HEK293T (cell line): Measurements from ENCODE around the gene SNN.

Source experiments
- CTCF ChIA-PET: fragments of 350-600 bp; formaldehyde crosslinking; extraction: SDS; loops from one replicate; lab custom pipeline; 2021; ENCODE audit warnings: antibody characterized with exemption, inconsistent platforms; lab: Yijun Ruan, JAX
- POLR2A ChIA-PET: fragments of 350-600 bp; formaldehyde crosslinking; extraction: SDS; loops from one replicate; lab custom pipeline; 2020; ENCODE audit warnings: antibody characterized with exemption, inconsistent platforms; lab: Yijun Ruan, JAX
- DNase-seq: peaks from one replicate; pipeline ENCODE4 v3.0.0; 2012; ENCODE audit warnings: mixed read lengths; ENCODE audit errors: extremely low spot score
- ARNT ChIP-seq: fragments of 450-650 bp; IDR thresholded peaks from 2 replicates; pipeline ENCODE4 v1.6.1; 2017; ENCODE audit warnings: mild to moderate bottlenecking
- BHLHE40 ChIP-seq: fragments of 450-650 bp; IDR thresholded peaks from 2 replicates; pipeline ENCODE4 v1.6.1; 2016; ENCODE audit warnings: mild to moderate bottlenecking, moderate library complexity, borderline replicate concordance
- CTBP1 ChIP-seq: fragments of 450-650 bp; IDR thresholded peaks from 2 replicates; pipeline ENCODE4 v1.6.1; 2016; ENCODE audit warnings: borderline replicate concordance
- ELF4 ChIP-seq: fragments of 450-650 bp; IDR thresholded peaks from 2 replicates; pipeline ENCODE4 v1.6.1; 2017; ENCODE audit warnings: antibody characterized with exemption
- FOXA1 ChIP-seq: fragments of 450-650 bp; IDR thresholded peaks from 2 replicates; pipeline ENCODE4 v1.6.1; 2016; ENCODE audit warnings: mild to moderate bottlenecking
- FOXK2 ChIP-seq: fragments of 450-650 bp; IDR thresholded peaks from 2 replicates; pipeline ENCODE4 v1.6.1; 2016; ENCODE audit warnings: mild to moderate bottlenecking
- FOXM1 ChIP-seq: fragments of 450-650 bp; IDR thresholded peaks from 2 replicates; pipeline ENCODE4 v1.6.1; 2017; ENCODE audit warnings: mild to moderate bottlenecking, borderline replicate concordance
- HDGF ChIP-seq: fragments of 450-650 bp; IDR thresholded peaks from 2 replicates; pipeline ENCODE4 v1.6.1; 2017; ENCODE audit warnings: antibody characterized with exemption, borderline replicate concordance
- L3MBTL2 ChIP-seq: fragments of 450-650 bp; conservative IDR thresholded peaks from 2 replicates; pipeline ENCODE4 v1.6.1; 2016; ENCODE audit warnings: mild to moderate bottlenecking
- LEF1 ChIP-seq: fragments of 450-650 bp; IDR thresholded peaks from 2 replicates; pipeline ENCODE4 v1.6.1; 2017; ENCODE audit warnings: mild to moderate bottlenecking, borderline replicate concordance
- NFRKB ChIP-seq: fragments of 450-650 bp; IDR thresholded peaks from 2 replicates; pipeline ENCODE4 v1.6.1; 2016; ENCODE audit warnings: mild to moderate bottlenecking, moderate library complexity
- PKNOX1 ChIP-seq: fragments of 450-650 bp; IDR thresholded peaks from 2 replicates; pipeline ENCODE4 v1.6.1; 2016
- SP1 ChIP-seq: fragments of 450-650 bp; IDR thresholded peaks from 2 replicates; pipeline ENCODE4 v1.6.1; 2017
- SUZ12 ChIP-seq: fragments of 450-650 bp; IDR thresholded peaks from 2 replicates; pipeline ENCODE4 v1.6.1; 2016; ENCODE audit warnings: mild to moderate bottlenecking
- TARDBP ChIP-seq: fragments of 450-650 bp; IDR thresholded peaks from 2 replicates; pipeline ENCODE4 v1.6.1; 2016
- ZNF384 ChIP-seq: fragments of 450-650 bp; IDR thresholded peaks from 2 replicates; pipeline ENCODE4 v1.6.1; 2016

SNN gene

GRCh38 chr16:11699234-11699894 is 31.1 kb downstream of the SNN start:
- ChIA-PET CTCF (no interaction called here), POLR2A (no interaction called here)
- no peak for TF ChIP-seq FOXK2
- TF ChIP-seq HDGF: no peak
- no peak for TF ChIP-seq ARNT
- TF ChIP-seq LEF1: no peak
- TF ChIP-seq SP1: no peak
- no peak for TF ChIP-seq ELF4
- no peak for TF ChIP-seq ZNF384
- TF ChIP-seq FOXA1: no peak
- TF ChIP-seq BHLHE40: no peak
- TF ChIP-seq SUZ12: no peak
- TF ChIP-seq FOXM1: no peak
- no peak for TF ChIP-seq CTBP1
- no peak for TF ChIP-seq TARDBP
- TF ChIP-seq NFRKB: no peak
- no peak for TF ChIP-seq L3MBTL2
- no peak for DNase-seq

- ChIA-PET CTCF (no interaction called here), POLR2A (no interaction called here)
- TF ChIP-seq CTBP1 (no peak), BHLHE40 (no peak), LEF1 (no peak), TARDBP (no peak), ELF4 (no peak), NFRKB (no peak), ZNF384 (no peak)
- no peak for DNase-seq
Measured at GRCh38 chr16:11700264-11701029, 32.2 kb downstream of the SNN start.

GRCh38 chr16:11705311-11706025 is 37.2 kb downstream of the SNN start:
- DNase-seq: no peak
- ChIA-PET POLR2A (no interaction called here), CTCF (no interaction called here)
- TF ChIP-seq TARDBP (no peak), FOXA1 (no peak), NFRKB (no peak), CTBP1 (no peak), ZNF384 (no peak), L3MBTL2 (no peak), HDGF (no peak), BHLHE40 (no peak), ELF4 (no peak), PKNOX1 (no peak), SUZ12 (no peak), LEF1 (no peak), FOXK2 (no peak), FOXM1 (no peak), ARNT (no peak), SP1 (no peak)

- CTCF ChIA-PET: no interaction called here
- TF ChIP-seq SUZ12: no peak
- no peak for TF ChIP-seq NFRKB
- TF ChIP-seq SP1: no peak
- TF ChIP-seq FOXM1: no peak
- TF ChIP-seq FOXK2: no peak
- TF ChIP-seq TARDBP: no peak
- TF ChIP-seq LEF1: no peak
- no peak for TF ChIP-seq ARNT
- no peak for TF ChIP-seq FOXA1
- no peak for TF ChIP-seq ELF4
- no peak for TF ChIP-seq HDGF
- TF ChIP-seq CTBP1: no peak
- TF ChIP-seq ZNF384: no peak
- no peak for TF ChIP-seq BHLHE40
Measured at GRCh38 chr16:11706180-11706742, 38.0 kb downstream of the SNN start.

GRCh38 chr16:11707679-11708197 is 39.5 kb downstream of the SNN start:
- TF ChIP-seq CTBP1 (no peak), SP1 (no peak), ZNF384 (no peak), NFRKB (no peak), HDGF (no peak), BHLHE40 (no peak), LEF1 (no peak), FOXK2 (no peak), ELF4 (no peak), FOXM1 (no peak), FOXA1 (no peak), PKNOX1 (no peak), TARDBP (no peak), SUZ12 (no peak), L3MBTL2 (no peak), ARNT (no peak)
- ChIA-PET CTCF (interaction anchor here (0.7 kb wide), 1 partner anchor 18 kb away, joined by 3 read pairs; no protein-coding TSS in a partner anchor), POLR2A (interaction anchor here (1.2 kb wide), 1 partner anchor 10 kb away, joined by 3 read pairs; no protein-coding TSS in a partner anchor)
- no peak for DNase-seq

More at GRCh38 chr16:11706180-11706742, 38.0 kb downstream of the SNN start:
- POLR2A ChIA-PET: no interaction called here
- DNase-seq: no peak

- ChIA-PET POLR2A (interaction anchor here (1.2 kb wide), 1 partner anchor 10 kb away, joined by 3 read pairs; no protein-coding TSS in a partner anchor), CTCF (no interaction called here)
- DNase-seq: no peak
- TF ChIP-seq CTBP1 (no peak), BHLHE40 (no peak), FOXK2 (no peak), FOXA1 (no peak), LEF1 (no peak), SUZ12 (no peak), TARDBP (no peak), NFRKB (no peak), SP1 (no peak), ZNF384 (no peak), HDGF (no peak)
Measured at GRCh38 chr16:11708421-11708820, 40.2 kb downstream of the SNN start.
